ENCODE results near the gene ORMDL3.

The ORMDL3 gene

DNA sequence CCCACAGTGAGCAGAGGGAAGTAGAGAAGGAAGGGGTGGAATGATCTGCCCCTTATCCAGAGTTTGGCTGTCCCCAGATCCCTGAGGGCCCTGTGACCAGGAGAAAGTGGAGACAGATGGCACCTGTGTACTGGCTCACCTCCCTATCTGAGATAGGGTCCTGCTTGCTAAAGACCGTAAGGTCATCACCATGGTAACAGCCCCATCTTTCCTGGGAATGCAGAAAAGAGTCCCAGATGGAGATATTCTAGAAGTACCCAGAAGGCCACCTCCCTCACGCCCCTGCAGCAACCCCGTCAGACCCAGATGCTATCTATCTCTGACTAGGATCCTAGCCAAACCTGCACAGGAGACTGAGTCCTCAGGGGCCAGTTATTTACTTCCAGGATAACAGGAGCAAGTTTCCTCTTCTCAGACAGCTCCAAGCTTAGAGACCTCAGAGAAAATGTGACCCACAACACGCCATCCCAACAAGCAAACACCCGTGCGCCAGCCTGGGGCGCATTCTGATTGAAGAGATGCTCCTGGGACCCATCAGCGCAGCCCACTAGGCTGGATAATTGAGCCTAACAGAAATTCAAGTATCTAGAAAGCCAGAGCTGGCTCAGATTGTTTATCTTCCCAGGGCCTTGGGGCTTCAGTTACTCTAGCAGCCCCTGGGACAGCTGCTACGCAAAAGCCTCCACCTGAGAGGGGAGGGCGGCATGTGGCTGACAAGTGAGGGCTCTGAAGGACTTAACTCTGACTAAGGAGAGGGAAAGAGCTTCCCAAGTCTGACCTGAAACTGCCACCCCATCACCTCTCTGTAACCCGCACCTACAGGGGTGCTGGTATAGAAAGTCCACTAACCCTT lies 1.9 kb downstream of the ORMDL3 start:
- no peak for DNase-seq
- Histone ChIP-seq H4K8ac (ENCODE audit: low read depth, low read length) (no peak overlapping the region), H2AK5ac (ENCODE audit: low read length) (no peak overlapping the region), H3K79me1 (ENCODE audit: low read length) (peaks cover 11% of the 10 kb centered on the region), H3K79me2 (ENCODE audit: control insufficient read depth, insufficient read depth, low read length) (peaks cover 9% of the 10 kb centered on the region), H2BK15ac (replicated peaks; ENCODE audit: low read depth) (no peak overlapping the region), H2BK120ac (ENCODE audit: low read depth, low read length) (no peak overlapping the region), H3K4me1 (ENCODE audit: control insufficient read depth, low read depth, low read length) (peaks cover 9% of the 10 kb centered on the region), H3K4me3 (ENCODE audit: low read length) (no peak overlapping the region), H4K5ac (ENCODE audit: low read length) (no peak overlapping the region), H2BK5ac (ENCODE audit: low read length) (no peak overlapping the region), H3K27me3 (ENCODE audit: insufficient read depth, low read length, poor library complexity) (no peaks in the 10 kb centered on the region), H3K23ac (ENCODE audit: low read length) (no peak overlapping the region), H3K9ac (ENCODE audit: low read length) (no peak overlapping the region), H3K4ac (ENCODE audit: low read depth, low read length) (no peak overlapping the region), H3K56ac (ENCODE audit: low read length) (no peak overlapping the region), H3K27ac (ENCODE audit: low read depth, low read length) (no peak overlapping the region), H3K4me2 (ENCODE audit: low read length) (no peak overlapping the region), H3K18ac (ENCODE audit: low read length) (no peak overlapping the region), H3K36me3 (ENCODE audit: control insufficient read depth, insufficient read depth, low read length) (no peaks in the 10 kb centered on the region)
- no CpG with 5 or more reads among the region's 11 CpGs for WGBS (ENCODE audit: extremely low coverage, insufficient coverage, low lambda C conversion rate)

DNA sequence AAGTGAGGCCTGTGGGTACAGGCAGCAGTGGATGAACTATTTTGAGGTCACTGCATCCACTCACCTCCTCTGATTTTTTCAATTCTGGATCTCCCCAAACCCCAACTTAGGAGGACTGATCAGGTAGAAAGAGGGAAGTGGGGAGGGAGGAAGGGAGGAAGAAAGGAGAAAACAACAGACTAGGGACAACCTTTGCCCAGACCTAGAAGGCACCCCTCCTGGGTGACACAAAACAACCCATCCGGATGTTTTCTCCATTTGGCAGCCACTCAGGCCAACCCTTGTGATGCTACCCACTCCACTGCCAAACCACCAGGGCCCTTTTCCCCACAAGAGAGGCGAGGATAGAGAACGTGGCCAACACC lies 2.7 kb downstream of the ORMDL3 start:
- Histone ChIP-seq H3K79me1 (ENCODE audit: low read length) (peaks cover 11% of the 10 kb centered on the region), H3K56ac (ENCODE audit: low read length) (no peak overlapping the region), H3K9ac (ENCODE audit: low read length) (no peak overlapping the region), H3K4me2 (ENCODE audit: low read length) (no peak overlapping the region), H3K36me3 (ENCODE audit: control insufficient read depth, insufficient read depth, low read length) (no peaks in the 10 kb centered on the region), H2BK120ac (ENCODE audit: low read depth, low read length) (no peak overlapping the region), H4K5ac (ENCODE audit: low read length) (no peak overlapping the region), H3K23ac (ENCODE audit: low read length) (no peak overlapping the region), H3K4me1 (ENCODE audit: control insufficient read depth, low read depth, low read length) (peaks cover 9% of the 10 kb centered on the region), H2AK5ac (ENCODE audit: low read length) (no peak overlapping the region), H3K4ac (ENCODE audit: low read depth, low read length) (no peak overlapping the region), H3K4me3 (ENCODE audit: low read length) (no peak overlapping the region), H3K79me2 (ENCODE audit: control insufficient read depth, insufficient read depth, low read length) (peaks cover 9% of the 10 kb centered on the region), H2BK5ac (ENCODE audit: low read length) (no peak overlapping the region), H3K27me3 (ENCODE audit: insufficient read depth, low read length, poor library complexity) (no peaks in the 10 kb centered on the region), H4K8ac (ENCODE audit: low read depth, low read length) (no peak overlapping the region), H2BK15ac (replicated peaks; ENCODE audit: low read depth) (no peak overlapping the region), H3K18ac (ENCODE audit: low read length) (no peak overlapping the region), H3K27ac (ENCODE audit: low read depth, low read length) (no peak overlapping the region)
- no CpG with 5 or more reads among the region's 3 CpGs for WGBS (ENCODE audit: extremely low coverage, insufficient coverage, low lambda C conversion rate)
- no peak for DNase-seq

DNA sequence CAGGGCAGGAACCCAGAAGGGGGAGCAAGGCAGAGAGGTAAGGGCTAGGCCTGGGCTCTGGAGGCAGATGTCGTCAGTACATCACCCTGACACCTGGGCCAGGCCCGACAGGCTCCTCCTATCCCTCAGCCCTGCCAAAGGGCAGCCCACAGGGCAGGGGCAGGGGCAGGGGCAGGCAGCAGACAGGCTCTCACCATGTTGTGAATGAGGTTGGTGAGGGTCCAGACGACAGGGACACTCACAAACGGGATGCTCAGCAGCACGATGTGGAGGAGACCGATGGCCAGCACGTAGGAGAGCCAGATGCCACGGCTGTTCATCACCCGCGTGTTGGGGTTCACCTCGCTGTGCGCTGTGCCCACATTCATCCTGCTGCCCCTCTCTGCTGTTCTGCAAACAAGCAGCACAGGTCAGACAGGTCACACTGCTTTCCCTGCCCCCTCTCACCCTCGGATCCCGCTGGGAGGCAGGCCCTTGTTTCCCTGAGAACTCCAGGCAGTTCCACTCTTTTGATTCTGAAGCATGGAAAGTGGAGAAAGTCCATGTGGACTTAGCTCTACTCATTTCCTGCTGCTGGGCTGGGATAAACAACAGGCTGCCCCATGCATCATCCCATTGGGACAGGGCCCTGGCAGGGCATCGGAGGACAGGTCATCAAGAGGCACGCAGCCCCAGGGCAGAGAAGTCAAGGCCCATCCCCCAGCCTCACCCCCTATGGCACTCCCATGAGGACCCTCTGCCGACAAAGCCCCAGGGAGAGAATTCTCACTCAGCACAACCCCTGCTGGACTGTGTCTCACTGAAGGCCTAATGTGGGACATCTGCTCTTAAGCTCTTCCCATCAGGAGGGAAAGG lies 3.3 kb downstream of the ORMDL3 start:
- H3K4me3 ChIP-seq (ENCODE audit: low read length), result no peak overlapping the region
- no peak overlapping the region for H4K5ac ChIP-seq (ENCODE audit: low read length)
- peak overlapping the region; percentile 30 for H3K56ac ChIP-seq (ENCODE audit: low read length)
- no peak overlapping the region for H3K18ac ChIP-seq (ENCODE audit: low read length)
- peak overlapping the region; percentile 13 for H3K9ac ChIP-seq (ENCODE audit: low read length)
- WGBS (ENCODE audit: extremely low coverage, insufficient coverage, low lambda C conversion rate), result no CpG with 5 or more reads among the region's 17 CpGs
- peaks cover 2% of the 10 kb centered on the region for H3K36me3 ChIP-seq (ENCODE audit: control insufficient read depth, insufficient read depth, low read length)
- H3K27ac ChIP-seq (ENCODE audit: low read depth, low read length), result no peak overlapping the region
- no peak overlapping the region for H3K23ac ChIP-seq (ENCODE audit: low read length)
- no peaks in the 10 kb centered on the region for H3K27me3 ChIP-seq (ENCODE audit: insufficient read depth, low read length, poor library complexity)
- H4K8ac ChIP-seq (ENCODE audit: low read depth, low read length), result no peak overlapping the region
- H3K79me2 ChIP-seq (ENCODE audit: control insufficient read depth, insufficient read depth, low read length), result peaks cover 9% of the 10 kb centered on the region
- no peak overlapping the region for H2BK5ac ChIP-seq (ENCODE audit: low read length)
- peaks cover 9% of the 10 kb centered on the region for H3K4me1 ChIP-seq (ENCODE audit: control insufficient read depth, low read depth, low read length)
- no peak overlapping the region for H2BK15ac ChIP-seq (replicated peaks; ENCODE audit: low read depth)
- no peak overlapping the region for H3K4ac ChIP-seq (ENCODE audit: low read depth, low read length)
- H2AK5ac ChIP-seq (ENCODE audit: low read length), result no peak overlapping the region
- peak; percentile 66 for DNase-seq
- H2BK120ac ChIP-seq (ENCODE audit: low read depth, low read length), result no peak overlapping the region
- peaks cover 11% of the 10 kb centered on the region for H3K79me1 ChIP-seq (ENCODE audit: low read length)
- no peak overlapping the region for H3K4me2 ChIP-seq (ENCODE audit: low read length)

DNA sequence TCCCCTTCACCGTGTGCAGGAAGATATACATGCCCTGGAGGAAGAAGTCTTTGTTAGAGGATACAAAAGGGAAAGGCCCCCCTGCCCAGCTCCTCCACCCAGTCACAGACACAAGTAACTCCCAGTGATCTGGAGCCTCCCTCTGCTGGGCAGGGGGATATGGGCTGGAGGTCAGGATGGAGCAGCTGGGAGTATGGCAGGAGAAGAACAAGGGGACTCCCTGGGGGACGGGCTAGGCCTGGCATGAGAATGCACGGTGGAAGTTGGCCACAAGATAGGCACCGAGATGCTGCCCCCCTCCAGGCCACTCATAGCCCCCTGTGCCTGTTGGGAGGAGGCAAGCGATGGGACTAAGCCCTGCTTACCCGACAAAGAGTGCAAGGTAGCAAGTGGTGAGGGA lies 4.2 kb downstream of the ORMDL3 start:
- no CpG with 5 or more reads among the region's 6 CpGs for WGBS (ENCODE audit: extremely low coverage, insufficient coverage, low lambda C conversion rate)
- H4K5ac ChIP-seq (ENCODE audit: low read length), result no peak overlapping the region
- no peak overlapping the region for H2BK120ac ChIP-seq (ENCODE audit: low read depth, low read length)
- no peaks in the 10 kb centered on the region for H3K27me3 ChIP-seq (ENCODE audit: insufficient read depth, low read length, poor library complexity)
- H3K36me3 ChIP-seq (ENCODE audit: control insufficient read depth, insufficient read depth, low read length), result peaks cover 2% of the 10 kb centered on the region
- H3K4me1 ChIP-seq (ENCODE audit: control insufficient read depth, low read depth, low read length), result peaks cover 8% of the 10 kb centered on the region
- no peak overlapping the region for H3K4ac ChIP-seq (ENCODE audit: low read depth, low read length)
- no peak overlapping the region for H3K9ac ChIP-seq (ENCODE audit: low read length)
- H4K8ac ChIP-seq (ENCODE audit: low read depth, low read length), result no peak overlapping the region
- no peak overlapping the region for H3K23ac ChIP-seq (ENCODE audit: low read length)
- H2BK5ac ChIP-seq (ENCODE audit: low read length), result no peak overlapping the region
- no peak overlapping the region for H2AK5ac ChIP-seq (ENCODE audit: low read length)
- no peak overlapping the region for H3K4me2 ChIP-seq (ENCODE audit: low read length)
- H3K79me1 ChIP-seq (ENCODE audit: low read length), result peaks cover 11% of the 10 kb centered on the region
- H3K79me2 ChIP-seq (ENCODE audit: control insufficient read depth, insufficient read depth, low read length), result peaks cover 9% of the 10 kb centered on the region
- no peak overlapping the region for H3K27ac ChIP-seq (ENCODE audit: low read depth, low read length)
- H2BK15ac ChIP-seq (replicated peaks; ENCODE audit: low read depth), result no peak overlapping the region
- H3K18ac ChIP-seq (ENCODE audit: low read length), result no peak overlapping the region
- DNase-seq, result no peak
- H3K56ac ChIP-seq (ENCODE audit: low read length), result no peak overlapping the region
- H3K4me3 ChIP-seq (ENCODE audit: low read length), result no peak overlapping the region

DNA sequence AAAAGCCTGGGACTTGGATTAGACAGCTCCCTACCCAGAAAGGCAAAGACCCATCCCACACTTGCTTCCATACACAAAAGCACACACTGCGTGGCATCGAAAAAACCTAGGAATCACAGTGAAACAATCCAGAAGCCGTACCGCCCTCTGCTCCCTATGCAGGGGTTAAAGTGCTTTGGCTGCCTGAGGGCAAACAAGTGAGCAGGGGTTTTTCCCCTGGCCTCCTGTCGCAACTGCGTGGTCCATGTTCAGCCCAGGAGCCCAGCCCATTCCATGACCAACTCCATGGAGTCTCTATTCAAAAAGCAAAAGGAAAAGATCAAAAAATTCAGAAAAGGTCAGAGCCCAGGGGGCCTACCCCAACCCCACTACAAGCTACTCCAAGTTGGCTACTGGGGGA lies 5.4 kb downstream of the ORMDL3 start:
- no peak overlapping the region for H3K27ac ChIP-seq (ENCODE audit: low read depth, low read length)
- H3K27me3 ChIP-seq (ENCODE audit: insufficient read depth, low read length, poor library complexity), result no peaks in the 10 kb centered on the region
- no peak overlapping the region for H3K18ac ChIP-seq (ENCODE audit: low read length)
- no peak for DNase-seq
- H2BK5ac ChIP-seq (ENCODE audit: low read length), result no peak overlapping the region
- H2BK15ac ChIP-seq (replicated peaks; ENCODE audit: low read depth), result no peak overlapping the region
- H3K56ac ChIP-seq (ENCODE audit: low read length), result no peak overlapping the region
- no peak overlapping the region for H3K9ac ChIP-seq (ENCODE audit: low read length)
- no peak overlapping the region for H2AK5ac ChIP-seq (ENCODE audit: low read length)
- peaks cover 6% of the 10 kb centered on the region for H3K4me1 ChIP-seq (ENCODE audit: control insufficient read depth, low read depth, low read length)
- H3K4me3 ChIP-seq (ENCODE audit: low read length), result no peak overlapping the region
- H3K79me1 ChIP-seq (ENCODE audit: low read length), result peaks cover 11% of the 10 kb centered on the region
- H2BK120ac ChIP-seq (ENCODE audit: low read depth, low read length), result no peak overlapping the region
- no peak overlapping the region for H3K4ac ChIP-seq (ENCODE audit: low read depth, low read length)
- H4K5ac ChIP-seq (ENCODE audit: low read length), result no peak overlapping the region
- no peak overlapping the region for H3K4me2 ChIP-seq (ENCODE audit: low read length)
- H4K8ac ChIP-seq (ENCODE audit: low read depth, low read length), result no peak overlapping the region
- peaks cover 9% of the 10 kb centered on the region for H3K79me2 ChIP-seq (ENCODE audit: control insufficient read depth, insufficient read depth, low read length)
- peaks cover 2% of the 10 kb centered on the region for H3K36me3 ChIP-seq (ENCODE audit: control insufficient read depth, insufficient read depth, low read length)
- no peak overlapping the region for H3K23ac ChIP-seq (ENCODE audit: low read length)
- WGBS (ENCODE audit: extremely low coverage, insufficient coverage, low lambda C conversion rate), result no CpG with 5 or more reads among the region's 6 CpGs
